WTC11 (cell line): ENCODE data around the gene MEAK7. TPM values are rescaled to one million over a fixed set of nuclear protein-coding genes. Genes with fewer than 3 reads are reported as not detected.
A peak's percentile ranks its signal among the peaks of the same experiment; 100 is the strongest.

Source experiments
- ATAC-seq: fragments of 200-7000 bp; cut with Tn5 transposase; 2 replicates; pipeline ENCODE4 v1.10.0; 2021; ENCODE audit warnings: mild to moderate bottlenecking, moderate library complexity
- CTCF ChIA-PET: fragments of 300-600 bp; sonication (Branson Sonifier 250); formaldehyde crosslinking; loops from one replicate; lab custom pipeline; 2021; ENCODE audit warnings: antibody characterized with exemption; lab: Charles Lee
- POLR2A ChIA-PET: fragments of 350-600 bp; sonication (Branson Sonifier 250); formaldehyde crosslinking; loops from one replicate; lab custom pipeline; 2021; ENCODE audit warnings: antibody characterized with exemption; lab: Charles Lee
- DNase-seq: peaks from one replicate; pipeline ENCODE4 v3.0.0; 2021; ENCODE audit warnings: low spot score
- H3K27ac Mint-ChIP-seq: 2 replicates; pipeline ENCODE4 v1.8.0; 2021; ENCODE audit warnings: mixed read lengths
- H3K27me3 Mint-ChIP-seq: 2 replicates; pipeline ENCODE4 v1.8.0; 2021; ENCODE audit warnings: low read depth, mild to moderate bottlenecking, moderate library complexity, mixed read lengths
- H3K36me3 Mint-ChIP-seq: 2 replicates; pipeline ENCODE4 v1.8.0; 2021; ENCODE audit warnings: mixed read lengths
- H3K4me1 Mint-ChIP-seq: 2 replicates; pipeline ENCODE4 v1.8.0; 2022; ENCODE audit warnings: mixed read lengths
- H3K4me3 Mint-ChIP-seq: 2 replicates; pipeline ENCODE4 v1.8.0; 2021; ENCODE audit warnings: mild to moderate bottlenecking, moderate library complexity, mixed read lengths
- H3K9me3 Mint-ChIP-seq: 2 replicates; pipeline ENCODE4 v1.8.0; 2021; ENCODE audit warnings: mixed read lengths
- CBFB ChIP-seq: sonication (generic); formaldehyde crosslinking; IDR thresholded peaks from 2 replicates; pipeline ENCODE4 v1.8.1; 2022; ENCODE audit warnings: mild to moderate bottlenecking, low read depth, missing genetic modification reagents
- CREM ChIP-seq: sonication (generic); formaldehyde crosslinking; IDR thresholded peaks from 2 replicates; pipeline ENCODE4 v1.8.1; 2022; ENCODE audit warnings: mild to moderate bottlenecking, missing genetic modification reagents, moderate library complexity
- CTCF ChIP-seq: fragments of 200-600 bp; IDR thresholded peaks from 2 replicates; pipeline ENCODE4 v1.8.0; 2022; ENCODE audit warnings: antibody characterized with exemption
- EMX1 ChIP-seq: fragments of 250-450 bp; sonication (Bioruptor Pico); IDR thresholded peaks from 2 replicates; pipeline ENCODE4 v1.8.0; 2021; ENCODE audit warnings: mild to moderate bottlenecking
- GABPB1 ChIP-seq: sonication (generic); formaldehyde crosslinking; IDR thresholded peaks from 2 replicates; pipeline ENCODE4 v1.8.1; 2023; ENCODE audit warnings: mild to moderate bottlenecking, missing genetic modification reagents
- HMGA2 ChIP-seq: fragments of 250-450 bp; sonication (Bioruptor Pico); IDR thresholded peaks from 2 replicates; pipeline ENCODE4 v1.4.0; 2021; ENCODE audit warnings: mild to moderate bottlenecking, moderate library complexity
- NR1H2 ChIP-seq: sonication (generic); formaldehyde crosslinking; IDR thresholded peaks from 2 replicates; pipeline ENCODE4 v1.9.0; 2021; ENCODE audit warnings: mild to moderate bottlenecking, moderate library complexity, missing genetic modification reagents
- OVOL2 ChIP-seq: fragments of 250-450 bp; sonication (Bioruptor Pico); IDR thresholded peaks from 2 replicates; pipeline ENCODE4 v1.9.0; 2021; ENCODE audit warnings: mild to moderate bottlenecking, borderline replicate concordance
- PRDM15 ChIP-seq: sonication (generic); formaldehyde crosslinking; IDR thresholded peaks from 2 replicates; pipeline ENCODE4 v1.8.0; 2022; ENCODE audit warnings: missing genetic modification reagents
- total RNA-seq: library from RNA; stranded (reverse); gene quantifications from 3 replicates; pipeline ENCODE4 v1.2.3, GENCODE V29; 2021
- TF ChIP-seq, protein P1 (sequence below): sonication (generic); formaldehyde crosslinking; conservative IDR thresholded peaks from 2 replicates; pipeline ENCODE4 v1.8.1; 2023; ENCODE audit warnings: mild to moderate bottlenecking, low read depth, missing genetic modification reagents, moderate library complexity
- TF ChIP-seq, protein P2 (sequence below): sonication (generic); formaldehyde crosslinking; IDR thresholded peaks from 2 replicates; pipeline ENCODE4 v1.8.1; 2023; ENCODE audit warnings: mild to moderate bottlenecking, moderate library complexity, missing genetic modification reagents
- TF ChIP-seq, protein P3 (sequence below): sonication (generic); formaldehyde crosslinking; IDR thresholded peaks from 2 replicates; pipeline ENCODE4 v1.8.0; 2022; ENCODE audit warnings: mild to moderate bottlenecking, missing genetic modification reagents
- TF ChIP-seq, protein P4 (sequence below): fragments of 250-450 bp; sonication (Bioruptor Pico); IDR thresholded peaks from 2 replicates; pipeline ENCODE4 v2.1.2; 2022; ENCODE audit warnings: mild to moderate bottlenecking, moderate library complexity

The MEAK7 gene
- total RNA-seq, 1 experiment from 2014 or later = 14.4 TPM

DNA sequence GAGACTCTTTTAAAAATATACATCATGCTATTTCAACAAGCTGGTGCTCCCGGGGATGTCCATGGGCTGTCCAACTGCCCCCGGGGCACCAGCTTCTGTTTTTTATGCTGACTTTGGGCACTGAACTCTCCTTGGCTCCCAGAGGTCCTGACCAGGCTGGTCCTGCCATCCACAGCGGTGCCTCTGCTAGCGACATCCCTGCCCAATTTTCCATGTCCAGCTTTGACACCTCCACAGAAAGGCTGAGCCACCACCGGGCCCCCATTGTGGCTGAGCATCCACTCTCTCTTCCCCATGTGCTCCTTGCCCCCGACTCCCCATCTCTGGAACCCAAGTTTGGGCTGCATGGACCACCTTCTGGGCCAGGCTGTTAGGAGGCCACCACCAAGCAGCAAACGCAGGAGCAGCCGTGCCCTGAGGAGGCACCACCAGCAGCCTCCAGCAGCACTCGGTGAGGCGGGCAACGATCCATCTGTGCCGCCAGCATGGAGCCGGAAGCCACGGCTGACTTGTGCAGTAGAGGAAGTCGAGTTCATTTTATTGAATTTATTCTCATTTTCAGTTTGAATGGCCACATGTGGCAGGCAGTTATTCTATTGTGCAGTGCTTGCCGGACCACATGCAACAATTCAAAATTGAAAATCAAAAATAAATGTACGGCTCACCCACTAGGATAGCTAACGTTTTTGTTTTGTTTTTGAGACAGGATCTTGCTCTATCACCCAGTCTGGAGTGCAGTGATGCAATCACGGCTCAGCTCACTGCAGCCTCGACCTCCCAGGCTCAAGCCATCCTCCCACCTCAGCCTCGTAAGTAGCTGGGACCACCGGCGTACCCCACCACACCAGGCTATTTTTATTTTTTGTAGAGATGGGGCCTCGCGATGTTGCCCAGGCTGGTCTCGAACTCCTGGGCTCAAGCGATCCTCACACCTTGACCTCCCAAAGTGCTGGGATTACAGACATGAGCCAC is 2.8 kb upstream of the MEAK7 start:
- H3K9me3 Mint-ChIP-seq = no peaks in the 10 kb centered on the region
- DNase-seq (peak; percentile 9), ATAC-seq (no peak)
- ChIA-PET CTCF (interaction anchor here (0.5 to 2.4 kb wide), 35 partner anchors 8 to 608 kb away, joined by 3 to 18 read pairs (median 5); partner anchors contain the start of gene ATP2C2), POLR2A (no interaction called here)
- peaks cover 41% of the 10 kb centered on the region for H3K4me1 Mint-ChIP-seq
- H3K4me3 Mint-ChIP-seq = no peak overlapping the region
- no peak overlapping the region for H3K27ac Mint-ChIP-seq
- no peak for TF ChIP-seq NR1H2 (CRISPR knock-in tag)
- TF ChIP-seq EMX1 (CRISPR knock-in tag) = no peak
- TF ChIP-seq, protein P1, sequence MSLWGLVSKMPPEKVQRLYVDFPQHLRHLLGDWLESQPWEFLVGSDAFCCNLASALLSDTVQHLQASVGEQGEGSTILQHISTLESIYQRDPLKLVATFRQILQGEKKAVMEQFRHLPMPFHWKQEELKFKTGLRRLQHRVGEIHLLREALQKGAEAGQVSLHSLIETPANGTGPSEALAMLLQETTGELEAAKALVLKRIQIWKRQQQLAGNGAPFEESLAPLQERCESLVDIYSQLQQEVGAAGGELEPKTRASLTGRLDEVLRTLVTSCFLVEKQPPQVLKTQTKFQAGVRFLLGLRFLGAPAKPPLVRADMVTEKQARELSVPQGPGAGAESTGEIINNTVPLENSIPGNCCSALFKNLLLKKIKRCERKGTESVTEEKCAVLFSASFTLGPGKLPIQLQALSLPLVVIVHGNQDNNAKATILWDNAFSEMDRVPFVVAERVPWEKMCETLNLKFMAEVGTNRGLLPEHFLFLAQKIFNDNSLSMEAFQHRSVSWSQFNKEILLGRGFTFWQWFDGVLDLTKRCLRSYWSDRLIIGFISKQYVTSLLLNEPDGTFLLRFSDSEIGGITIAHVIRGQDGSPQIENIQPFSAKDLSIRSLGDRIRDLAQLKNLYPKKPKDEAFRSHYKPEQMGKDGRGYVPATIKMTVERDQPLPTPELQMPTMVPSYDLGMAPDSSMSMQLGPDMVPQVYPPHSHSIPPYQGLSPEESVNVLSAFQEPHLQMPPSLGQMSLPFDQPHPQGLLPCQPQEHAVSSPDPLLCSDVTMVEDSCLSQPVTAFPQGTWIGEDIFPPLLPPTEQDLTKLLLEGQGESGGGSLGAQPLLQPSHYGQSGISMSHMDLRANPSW (CRISPR knock-in tag) = no peak
- TF ChIP-seq PRDM15 (CRISPR knock-in tag) = no peak
- no peak for TF ChIP-seq GABPB1 (CRISPR knock-in tag)
- TF ChIP-seq HMGA2 (CRISPR knock-in tag) = no peak
- TF ChIP-seq CREM (CRISPR knock-in tag) = no peak
- no peak for TF ChIP-seq CBFB
- TF ChIP-seq, protein P2, sequence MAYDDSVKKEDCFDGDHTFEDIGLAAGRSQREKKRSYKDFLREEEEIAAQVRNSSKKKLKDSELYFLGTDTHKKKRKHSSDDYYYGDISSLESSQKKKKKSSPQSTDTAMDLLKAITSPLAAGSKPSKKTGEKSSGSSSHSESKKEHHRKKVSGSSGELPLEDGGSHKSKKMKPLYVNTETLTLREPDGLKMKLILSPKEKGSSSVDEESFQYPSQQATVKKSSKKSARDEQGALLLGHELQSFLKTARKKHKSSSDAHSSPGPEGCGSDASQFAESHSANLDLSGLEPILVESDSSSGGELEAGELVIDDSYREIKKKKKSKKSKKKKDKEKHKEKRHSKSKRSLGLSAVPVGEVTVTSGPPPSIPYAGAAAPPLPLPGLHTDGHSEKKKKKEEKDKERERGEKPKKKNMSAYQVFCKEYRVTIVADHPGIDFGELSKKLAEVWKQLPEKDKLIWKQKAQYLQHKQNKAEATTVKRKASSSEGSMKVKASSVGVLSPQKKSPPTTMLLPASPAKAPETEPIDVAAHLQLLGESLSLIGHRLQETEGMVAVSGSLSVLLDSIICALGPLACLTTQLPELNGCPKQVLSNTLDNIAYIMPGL = no peak
- TF ChIP-seq, protein P3, sequence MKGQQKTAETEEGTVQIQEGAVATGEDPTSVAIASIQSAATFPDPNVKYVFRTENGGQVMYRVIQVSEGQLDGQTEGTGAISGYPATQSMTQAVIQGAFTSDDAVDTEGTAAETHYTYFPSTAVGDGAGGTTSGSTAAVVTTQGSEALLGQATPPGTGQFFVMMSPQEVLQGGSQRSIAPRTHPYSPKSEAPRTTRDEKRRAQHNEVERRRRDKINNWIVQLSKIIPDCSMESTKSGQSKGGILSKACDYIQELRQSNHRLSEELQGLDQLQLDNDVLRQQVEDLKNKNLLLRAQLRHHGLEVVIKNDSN (CRISPR knock-in tag) = no peak
- TF ChIP-seq, protein P4, sequence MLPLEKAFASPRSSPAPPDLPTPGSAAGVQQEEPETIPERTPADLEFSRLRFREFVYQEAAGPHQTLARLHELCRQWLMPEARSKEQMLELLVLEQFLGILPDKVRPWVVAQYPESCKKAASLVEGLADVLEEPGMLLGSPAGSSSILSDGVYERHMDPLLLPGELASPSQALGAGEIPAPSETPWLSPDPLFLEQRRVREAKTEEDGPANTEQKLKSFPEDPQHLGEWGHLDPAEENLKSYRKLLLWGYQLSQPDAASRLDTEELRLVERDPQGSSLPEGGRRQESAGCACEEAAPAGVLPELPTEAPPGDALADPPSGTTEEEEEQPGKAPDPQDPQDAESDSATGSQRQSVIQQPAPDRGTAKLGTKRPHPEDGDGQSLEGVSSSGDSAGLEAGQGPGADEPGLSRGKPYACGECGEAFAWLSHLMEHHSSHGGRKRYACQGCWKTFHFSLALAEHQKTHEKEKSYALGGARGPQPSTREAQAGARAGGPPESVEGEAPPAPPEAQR (CRISPR knock-in tag) = no peak
- TF ChIP-seq OVOL2 (CRISPR knock-in tag) = no peak
- TF ChIP-seq CTCF = no peak
- H3K36me3 Mint-ChIP-seq = no peaks in the 10 kb centered on the region
- no peaks in the 10 kb centered on the region for H3K27me3 Mint-ChIP-seq
